ENCODE results near the gene DIP2B. TPM values are rescaled to one million over a fixed set of nuclear protein-coding genes. Genes with fewer than 3 reads are reported as not detected.

The DIP2B gene
- total RNA-seq, 1 experiment from 2014 or later, result 20.0 TPM

DNA sequence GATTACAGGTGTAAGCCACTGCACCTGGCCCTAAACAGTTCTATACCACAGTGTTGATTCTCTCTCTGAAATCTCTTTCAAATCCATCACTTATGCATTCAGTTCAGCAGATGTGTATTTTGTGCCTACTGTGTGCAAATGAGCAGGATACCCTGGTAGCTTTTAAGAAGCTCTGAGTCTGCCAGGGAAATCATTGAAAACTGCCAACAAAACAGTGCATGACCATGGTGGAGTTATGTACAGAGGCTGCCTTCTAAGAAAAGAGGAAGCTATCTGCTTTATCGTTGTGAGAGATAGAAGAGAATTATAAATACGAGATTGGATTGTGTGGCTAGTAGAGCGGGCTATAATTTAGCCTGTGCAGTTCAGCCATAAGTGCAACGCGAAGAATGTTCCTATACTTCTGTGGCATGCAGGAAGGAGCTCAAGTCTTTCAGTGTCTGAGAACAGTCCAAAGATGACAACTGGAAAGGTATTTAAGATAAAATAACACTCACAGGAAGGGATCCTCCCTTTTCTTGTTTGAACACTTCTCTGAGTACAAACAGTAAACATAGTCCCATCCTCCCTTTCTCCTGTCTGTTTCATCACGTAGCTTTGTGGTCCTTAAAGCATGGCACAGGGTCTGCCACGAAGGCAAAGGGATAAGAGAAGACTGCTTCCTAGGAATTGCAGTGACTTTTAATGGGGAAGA lies 4.3 kb downstream of the DIP2B start:
- Mint-ChIP-seq H3K4me1 (peaks cover 21 to 33% of the 10 kb centered on the region in 2 experiments), H3K36me3 (ENCODE audit: insufficient read depth in 1 of 3, low read depth in 3 of 3) (peaks cover 0 to 1% (median 0%) of the 10 kb centered on the region in 3 experiments; a peak in 1 of 7 replicates), H3K4me3 (no peak overlapping the region), H3K9me3 (no peaks in the 10 kb centered on the region), H3K27ac (no peak overlapping the region; a peak in 1 of 7 replicates), H3K27me3 (ENCODE audit: low read depth) (no peaks in the 10 kb centered on the region)
- Histone ChIP-seq H4K91ac (ENCODE audit: insufficient read length, low read depth, low read length) (no peak overlapping the region), H3K4me1 (ENCODE audit: insufficient read depth, low read length) (no peaks in the 10 kb centered on the region), H2BK12ac (ENCODE audit: insufficient read length, low read depth, low read length) (no peak overlapping the region), H3T11ph (ENCODE audit: low read length) (no peak overlapping the region), H4K20me1 (ENCODE audit: control insufficient read depth, insufficient read depth, insufficient read length) (no peaks in the 10 kb centered on the region), H3K9ac (ENCODE audit: extremely low read depth, insufficient read length, low read length) (no peak overlapping the region), H3K79me2 (ENCODE audit: insufficient read depth, low read length) (peaks cover 19% of the 10 kb centered on the region; the same call in 1 of the 2 replicates), H3K79me1 (ENCODE audit: insufficient read depth, low read depth, low read length, poor library complexity, severe bottlenecking) (peaks cover 2% of the 10 kb centered on the region), H3K9me3 (ENCODE audit: control insufficient read depth, low read depth, low read length) (no peaks in the 10 kb centered on the region), H2BK120ac (ENCODE audit: low read depth, low read length, poor library complexity, severe bottlenecking) (no peak overlapping the region), H3K56ac (ENCODE audit: insufficient read length, low read depth, low read length) (no peak overlapping the region), H2BK20ac (ENCODE audit: low read depth, low read length, poor library complexity, severe bottlenecking) (no peak overlapping the region), H3K4ac (ENCODE audit: low read depth, low read length) (no peak overlapping the region), H3K14ac (ENCODE audit: insufficient read depth, low read length) (no peak overlapping the region), H4K5ac (ENCODE audit: insufficient read length, low read depth, low read length) (no peak overlapping the region), H3K27ac (ENCODE audit: insufficient read length, low read depth, low read length) (no peak overlapping the region), H2AK5ac (ENCODE audit: insufficient read length, low read length) (no peak overlapping the region), H2BK5ac (ENCODE audit: insufficient read length, low read length) (no peak overlapping the region), H3K18ac (ENCODE audit: insufficient read length, low read depth, low read length) (no peak overlapping the region), H3K4me2 (ENCODE audit: insufficient read depth, insufficient read length, low read length) (no peak overlapping the region), H2AFZ (ENCODE audit: low read length) (no peak overlapping the region), H3K23me2 (ENCODE audit: insufficient read length, low read depth, low read length, poor library complexity, severe bottlenecking) (peaks cover 10% of the 10 kb centered on the region), H3K27me3 (ENCODE audit: insufficient read depth, low read length) (no peaks in the 10 kb centered on the region), H4K8ac (replicated peaks; ENCODE audit: insufficient read length, low read depth, low read length) (no peak overlapping the region), H3K23ac (ENCODE audit: insufficient read length, low read depth, low read length) (no peak overlapping the region), H2BK15ac (ENCODE audit: low read depth, low read length) (no peak overlapping the region)
- TF ChIP-seq CTCF (conservative IDR thresholded peaks at IDR 0.05), result no peak
- no peak for DNase-seq
- WGBS (ENCODE audit: extremely low coverage, insufficient read length, low lambda C conversion rate), result 100% methylated on average over 3 of the region's 7 CpGs

All from H9 (cell line).